ENCODE data around the gene CLBA1.

DNA sequence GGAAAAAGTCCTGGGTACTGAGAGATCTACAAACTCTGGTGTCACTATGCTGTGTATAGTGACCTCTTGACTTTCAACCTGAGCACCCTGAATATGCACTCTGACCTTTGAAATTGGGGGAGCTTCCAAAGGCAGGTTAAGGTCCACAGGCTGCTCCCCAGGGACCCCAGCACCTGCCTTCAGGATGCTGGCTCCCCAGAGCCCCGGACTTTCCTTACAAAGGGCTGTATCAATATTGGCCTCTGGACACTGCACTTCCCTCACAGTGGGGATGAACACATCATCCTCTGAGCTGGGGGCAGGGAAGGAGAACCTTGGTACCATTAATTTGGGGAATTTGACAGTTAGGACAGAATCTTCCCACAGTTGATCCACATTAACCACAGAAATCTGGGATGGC lies 46.6 kb upstream of the CLBA1 start:
- TF ChIP-seq POLR2A (IDR thresholded peaks at IDR 0.05; ENCODE audit: low read depth, low read length) (no peak), POLR2AphosphoS5 (IDR thresholded peaks at IDR 0.05; ENCODE audit: low read depth, low read length) (no peak), TAF1 (IDR thresholded peaks at IDR 0.05; ENCODE audit: borderline replicate concordance, low read depth, low read length) (no peak)
